ENCODE data around the gene B4GAT1. TPM values are rescaled to one million over a fixed set of nuclear protein-coding genes. Genes with fewer than 3 reads are reported as not detected.

The B4GAT1 gene
- total RNA-seq, 4 donors from 2014 or later: 39.7 to 62.0 (median 47.6) TPM

- H3K27ac ChIP-seq: no peak overlapping the region
Observed at GRCh38 chr11:66309475-66309874, 38.0 kb downstream of the B4GAT1 start.

GRCh38 chr11:66302656-66303055, 44.8 kb downstream of the B4GAT1 start:
- TF ChIP-seq EP300 (IDR thresholded peaks at IDR 0.05) (no peak), POLR2AphosphoS5 (IDR thresholded peaks at IDR 0.05) (no peak), CTCF (IDR thresholded peaks at IDR 0.05) (no peak), POLR2A (IDR thresholded peaks at IDR 0.05) (no peak)
- no peak for ATAC-seq
- H3K27me3 ChIP-seq: no peaks in the 10 kb centered on the region
- no peaks in the 10 kb centered on the region for H3K9me3 ChIP-seq
- 76 to 82% methylated on average over 8 to 12 of the region's 12 CpGs for WGBS, 2 donors (ENCODE audit: low coverage in 1 of 2)
- H3K4me1 ChIP-seq: no peaks in the 10 kb centered on the region
- H3K4me3 ChIP-seq: no peak overlapping the region
- no peak overlapping the region for H3K27ac ChIP-seq
- no peaks in the 10 kb centered on the region for H3K36me3 ChIP-seq

More at GRCh38 chr11:66309475-66309874, 38.0 kb downstream of the B4GAT1 start:
- TF ChIP-seq POLR2A (IDR thresholded peaks at IDR 0.05): no peak
- TF ChIP-seq POLR2AphosphoS5 (IDR thresholded peaks at IDR 0.05): no peak
- WGBS, 2 donors (ENCODE audit: low coverage in 1 of 2): 26 to 65% methylated on average over 3 of the region's 3 CpGs
- H3K4me1 ChIP-seq: peaks cover 0 to 27% (median 12%) of the 10 kb centered on the region in 3 donors
- H3K4me3 ChIP-seq: no peak overlapping the region
- no peak for ATAC-seq
- H3K36me3 ChIP-seq: no peaks in the 10 kb centered on the region
- no peaks in the 10 kb centered on the region for H3K27me3 ChIP-seq
- H3K9me3 ChIP-seq: no peaks in the 10 kb centered on the region

GRCh38 chr11:66299186-66299585, 48.2 kb downstream of the B4GAT1 start:
- Histone ChIP-seq H3K4me1 (no peaks in the 10 kb centered on the region), H3K27me3 (peaks cover 28% of the 10 kb centered on the region), H3K27ac (no peak overlapping the region), H3K4me3 (no peak overlapping the region), H3K9me3 (no peaks in the 10 kb centered on the region), H3K36me3 (no peaks in the 10 kb centered on the region)
- WGBS, 2 donors (ENCODE audit: low coverage in 1 of 2): no CpG with 5 or more reads among the region's 3 CpGs
- no peak for TF ChIP-seq EP300 (IDR thresholded peaks at IDR 0.05)
- no peak for TF ChIP-seq POLR2A (IDR thresholded peaks at IDR 0.05)
- no peak for TF ChIP-seq CTCF (IDR thresholded peaks at IDR 0.05)
- no peak for TF ChIP-seq POLR2AphosphoS5 (IDR thresholded peaks at IDR 0.05)
- no peak for ATAC-seq

- TF ChIP-seq CTCF (IDR thresholded peaks at IDR 0.05) (no peak), EP300 (IDR thresholded peaks at IDR 0.05) (no peak), POLR2A (IDR thresholded peaks at IDR 0.05) (no peak)
Observed at GRCh38 chr11:66297610-66298009, 49.8 kb downstream of the B4GAT1 start.

More at GRCh38 chr11:66297610-66298009, 49.8 kb downstream of the B4GAT1 start:
- Histone ChIP-seq H3K4me1 (no peaks in the 10 kb centered on the region), H3K27me3 (peaks cover 44% of the 10 kb centered on the region), H3K4me3 (no peak overlapping the region), H3K36me3 (no peaks in the 10 kb centered on the region), H3K27ac (no peak overlapping the region), H3K9me3 (no peaks in the 10 kb centered on the region)
- ATAC-seq: no peak
- 20 to 51% methylated on average over 1 to 4 of the region's 8 CpGs for WGBS, 2 donors (ENCODE audit: low coverage in 1 of 2)

Small RNAs within 50 kb of the gene (small RNA-seq; reads per million reads assigned to genes)
- gene RF00017: 0 reads per million in 4 donors
- 0 to 0.26 (median 0) reads per million in 4 donors for gene RNU1-84P

Other genes starting within 250 kb of the B4GAT1 start
- 10 to 100 TPM; 24.6 to 49.6 (median 34.2) TPM for gene KLC2, start 89.9 kb downstream of the B4GAT1 start, total RNA-seq
- 100 to 1,000 TPM in 3 of 4 donors, 10 to 100 TPM in 1; 99.3 to 162 (median 115) TPM for gene RAB1B, start 79.0 kb downstream of the B4GAT1 start, total RNA-seq
- gene CNIH2, start 69.5 kb downstream of the B4GAT1 start, total RNA-seq: 1 to 10 TPM in 1 of 4 donors, not detected in 3; 1.1 TPM
- gene YIF1A, start 58.5 kb downstream of the B4GAT1 start, total RNA-seq: 10 to 100 TPM; 39.4 to 79.3 (median 64.5) TPM
- under 1 TPM in 1 of 4 donors, not detected in 3; 0.66 TPM for gene TMEM151A, start 55.7 kb downstream of the B4GAT1 start, total RNA-seq
- gene CD248, start 30.6 kb downstream of the B4GAT1 start, total RNA-seq: 10 to 100 TPM; 23.1 to 68.2 (median 27.0) TPM
- gene RIN1, start 11.2 kb downstream of the B4GAT1 start, total RNA-seq: 1 to 10 TPM; 3.8 to 9.3 (median 4.7) TPM
- gene BRMS1, start 2.5 kb downstream of the B4GAT1 start, total RNA-seq: 10 to 100 TPM; 26.6 to 44.2 (median 35.5) TPM
- 1 to 10 TPM in 2 of 4 donors, under 1 TPM in 2; 0.27 to 3.2 (median 1.2) TPM for gene SLC29A2, start 24.1 kb upstream of the B4GAT1 start, total RNA-seq
- gene NPAS4, start 73.4 kb upstream of the B4GAT1 start, total RNA-seq: 1 to 10 TPM in 1 of 4 donors, under 1 TPM in 2, not detected in 1; 0.27 to 2.6 (median 0.93) TPM
- 10 to 100 TPM; 36.3 to 48.1 (median 45.6) TPM for gene MRPL11, start 91.2 kb upstream of the B4GAT1 start, total RNA-seq
- 10 to 100 TPM; 20.5 to 43.9 (median 29.9) TPM for gene PELI3, start 119.3 kb upstream of the B4GAT1 start, total RNA-seq
- 10 to 100 TPM; 11.5 to 35.3 (median 22.4) TPM for gene DPP3, start 132.8 kb upstream of the B4GAT1 start, total RNA-seq
- 10 to 100 TPM; 49.2 to 95.1 (median 82.9) TPM for gene BBS1, start 163.0 kb upstream of the B4GAT1 start, total RNA-seq
- gene ZDHHC24, start 198.4 kb upstream of the B4GAT1 start, total RNA-seq: 10 to 100 TPM in 2 of 4 donors, 1 to 10 TPM in 2; 5.9 to 12.1 (median 10.4) TPM
- not detected for gene ACTN3, start 199.3 kb upstream of the B4GAT1 start, total RNA-seq
- 100 to 1,000 TPM in 1 of 4 donors, 10 to 100 TPM in 3; 65.1 to 114 (median 88.4) TPM for gene CTSF, start 221.0 kb upstream of the B4GAT1 start, total RNA-seq
- 1 to 10 TPM in 3 of 4 donors, under 1 TPM in 1; 0.27 to 1.2 (median 1.1) TPM for gene CCDC87, start 245.4 kb upstream of the B4GAT1 start, total RNA-seq
- gene CCS, start 245.6 kb upstream of the B4GAT1 start, total RNA-seq: 10 to 100 TPM; 28.1 to 41.7 (median 33.9) TPM

All from gastroesophageal sphincter (tissue), 4 donors.